KG1 (cell line): ENCODE results near the gene SPPL2C.
"Not testable (repeated sequence)": the region's sequence is repeated elsewhere in the genome, so short reads cannot be mapped to it uniquely, and the experiment has no call there.

Experiments
- DNase-seq: peaks from one replicate; lab custom pipeline; 2025; lab: John Stamatoyannopoulos, UW

Gene SPPL2C

GRCh38 chr17:45849536-45849990 is 4.9 kb downstream of the SPPL2C start:
- DNase-seq, result no peak

- DNase-seq, result no peak
Observed at GRCh38 chr17:45850011-45850410, 5.3 kb downstream of the SPPL2C start.

- DNase-seq, result no peak
Observed at GRCh38 chr17:45850468-45850867, 5.8 kb downstream of the SPPL2C start.

GRCh38 chr17:45851022-45851421 is 6.3 kb downstream of the SPPL2C start:
- no peak for DNase-seq

- no peak for DNase-seq
Observed at GRCh38 chr17:45851464-45851863, 6.8 kb downstream of the SPPL2C start.

GRCh38 chr17:45851873-45852272 is 7.2 kb downstream of the SPPL2C start:
- DNase-seq, result no peak

GRCh38 chr17:45852535-45853297 is 8.0 kb downstream of the SPPL2C start:
- peak; percentile 34 for DNase-seq

- no peak for DNase-seq
Observed at GRCh38 chr17:45854209-45854608, 9.5 kb downstream of the SPPL2C start.

GRCh38 chr17:45855691-45856336 is 11.1 kb downstream of the SPPL2C start:
- no peak for DNase-seq

- no peak for DNase-seq
Observed at GRCh38 chr17:45857977-45858708, 13.5 kb downstream of the SPPL2C start.

GRCh38 chr17:45861165-45861564 is 16.5 kb downstream of the SPPL2C start:
- DNase-seq, result no peak

GRCh38 chr17:45862127-45862526 is 17.4 kb downstream of the SPPL2C start:
- not testable (repeated sequence) for DNase-seq

- DNase-seq, result no peak
Observed at GRCh38 chr17:45863857-45864654, 19.4 kb downstream of the SPPL2C start.

GRCh38 chr17:45867171-45867570 is 22.5 kb downstream of the SPPL2C start:
- DNase-seq, result no peak

- DNase-seq, result no peak
Observed at GRCh38 chr17:45867702-45868101, 23.0 kb downstream of the SPPL2C start.

- DNase-seq, result no peak
Observed at GRCh38 chr17:45868276-45868675, 23.6 kb downstream of the SPPL2C start.

- DNase-seq, result no peak
Observed at GRCh38 chr17:45869676-45870341, 25.1 kb downstream of the SPPL2C start.

- DNase-seq, result no peak
Observed at GRCh38 chr17:45870342-45870974, 25.8 kb downstream of the SPPL2C start.

- DNase-seq, result no peak
Observed at GRCh38 chr17:45871718-45872117, 27.0 kb downstream of the SPPL2C start.

GRCh38 chr17:45873728-45874127 is 29.0 kb downstream of the SPPL2C start:
- peak; percentile 9 for DNase-seq

- DNase-seq, result no peak
Observed at GRCh38 chr17:45874151-45874550, 29.5 kb downstream of the SPPL2C start.
